ENCODE data around the gene NOM1.
"Not testable (repeated sequence)": the region's sequence is repeated elsewhere in the genome, so short reads cannot be mapped to it uniquely, and the experiment has no call there.

NOM1 gene, protein sequence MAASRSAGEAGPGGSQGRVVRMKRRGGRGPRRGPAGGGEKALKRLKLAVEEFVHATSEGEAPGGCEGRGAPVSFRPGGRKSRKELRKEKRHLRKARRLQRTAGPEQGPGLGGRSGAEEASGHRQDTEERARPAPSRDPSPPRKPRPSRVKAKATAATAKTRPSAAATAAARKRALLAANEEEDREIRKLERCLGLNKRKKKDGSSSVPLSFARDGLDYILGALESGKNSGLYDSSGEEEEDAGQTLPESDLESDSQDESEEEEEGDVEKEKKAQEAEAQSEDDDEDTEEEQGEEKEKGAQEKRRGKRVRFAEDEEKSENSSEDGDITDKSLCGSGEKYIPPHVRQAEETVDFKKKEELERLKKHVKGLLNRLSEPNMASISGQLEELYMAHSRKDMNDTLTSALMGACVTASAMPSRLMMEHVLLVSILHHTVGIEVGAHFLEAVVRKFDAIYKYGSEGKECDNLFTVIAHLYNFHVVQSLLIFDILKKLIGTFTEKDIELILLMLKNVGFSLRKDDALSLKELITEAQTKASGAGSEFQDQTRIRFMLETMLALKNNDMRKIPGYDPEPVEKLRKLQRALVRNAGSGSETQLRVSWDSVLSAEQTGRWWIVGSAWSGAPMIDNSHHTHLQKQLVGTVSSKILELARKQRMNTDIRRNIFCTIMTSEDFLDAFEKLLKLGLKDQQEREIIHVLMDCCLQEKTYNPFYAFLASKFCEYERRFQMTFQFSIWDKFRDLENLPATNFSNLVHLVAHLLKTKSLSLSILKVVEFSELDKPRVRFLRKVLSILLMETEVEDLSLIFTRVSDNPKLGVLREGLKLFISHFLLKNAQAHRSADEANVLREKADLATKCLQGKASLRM

GRCh38 chr7:156949541-156950380 is at the start of gene NOM1:
Gene NOM1, plus strand, starts transcription at chr7:156949712. Its CDS starts 26 bp downstream, at chr7:156949738.
- peak; percentile 93 for DNase-seq

DNA sequence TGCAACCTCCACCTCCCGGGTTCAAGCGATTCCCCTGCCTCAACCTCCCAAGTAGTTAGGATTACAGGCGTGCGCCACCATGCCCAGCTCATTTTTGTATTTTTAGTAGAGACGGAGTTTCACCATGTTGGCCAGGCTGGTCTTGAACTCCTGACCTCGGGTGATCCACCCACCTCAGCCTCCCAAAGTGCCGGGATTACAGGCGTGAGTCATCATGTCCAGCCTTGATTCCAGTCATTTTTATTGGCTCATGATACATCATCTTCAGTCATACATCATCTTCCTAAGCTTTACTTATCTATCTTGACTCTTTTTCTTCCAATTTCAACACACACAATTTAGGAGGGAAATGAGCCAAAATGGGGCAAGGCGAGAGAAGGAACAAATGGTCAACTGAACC is 49.4 kb upstream of the NOM1 start:
- not testable (repeated sequence) for DNase-seq

DNA sequence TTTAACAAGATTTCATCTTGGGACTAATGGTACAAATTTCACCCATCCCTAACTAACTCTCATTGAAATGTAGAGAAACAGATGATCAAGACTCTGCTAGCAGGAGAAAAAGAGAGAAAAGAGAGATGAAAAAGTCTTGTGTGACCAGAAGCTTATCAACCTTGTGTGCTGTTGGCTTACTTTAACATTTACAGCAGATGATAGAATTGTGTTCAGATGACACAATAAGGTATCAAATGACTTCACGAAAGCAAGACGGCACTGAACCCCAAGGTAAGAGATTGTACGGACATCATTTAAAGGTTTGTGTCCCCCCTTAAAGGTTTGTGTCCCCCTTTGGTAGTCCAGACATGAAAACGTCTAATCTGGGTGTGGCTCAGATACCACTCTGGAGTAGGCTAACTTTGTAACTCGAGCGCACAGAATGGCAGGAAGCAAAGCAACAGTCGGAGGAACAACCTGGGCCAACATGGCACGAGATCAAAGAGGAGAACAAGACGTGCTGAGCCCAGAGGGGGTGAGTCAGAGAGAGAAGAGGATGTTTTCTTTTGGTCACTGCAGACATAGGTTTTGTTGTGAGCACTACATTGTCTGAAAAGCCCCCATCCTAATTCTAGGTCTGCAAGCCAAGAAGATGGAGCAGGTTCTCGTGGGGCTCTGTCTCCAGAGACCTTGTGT is 46.1 kb upstream of the NOM1 start:
- DNase-seq, result no peak

- DNase-seq, result no peak
Observed at GRCh38 chr7:156906200-156906649, 43.3 kb upstream of the NOM1 start.

DNA sequence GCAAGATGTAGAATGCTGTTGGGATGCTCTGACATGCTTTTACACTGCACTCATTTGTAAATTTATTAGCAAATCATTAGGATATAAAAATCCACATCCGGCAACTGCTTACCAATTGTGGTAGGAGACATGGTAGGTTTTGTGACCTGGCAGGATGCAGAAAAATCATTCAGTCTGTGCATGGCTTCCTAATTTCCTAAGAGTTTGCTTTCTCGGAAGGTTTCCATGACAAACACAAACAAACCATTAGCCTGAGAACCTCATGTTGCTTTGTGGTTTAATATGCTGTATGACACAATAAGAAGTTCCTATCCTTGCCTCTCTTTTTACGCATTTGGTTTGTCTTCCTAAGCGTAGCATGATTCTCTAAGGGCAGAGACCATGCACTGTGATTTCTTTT is 41.9 kb upstream of the NOM1 start:
- DNase-seq, result no peak

GRCh38 chr7:156909574-156910252 is 39.8 kb upstream of the NOM1 start:
- not testable (repeated sequence) for DNase-seq

DNA sequence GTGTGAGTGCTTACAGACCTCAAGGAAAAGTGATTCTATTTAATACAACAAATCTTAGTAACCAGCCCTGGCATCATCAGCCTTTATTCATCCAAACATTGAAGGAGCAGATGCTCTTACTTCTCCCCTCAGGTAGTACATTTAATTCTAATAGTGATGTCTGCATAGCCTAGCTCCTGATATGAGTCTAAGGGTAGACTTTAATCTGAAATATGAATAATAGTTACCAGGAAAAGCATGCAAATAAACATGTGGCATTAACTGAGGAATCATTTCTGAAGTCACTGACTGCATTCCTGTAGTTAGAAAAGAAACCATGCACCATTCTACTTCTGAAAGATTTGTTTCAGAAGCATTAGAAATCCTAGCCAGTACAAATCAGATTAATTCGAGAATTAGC is 30.9 kb upstream of the NOM1 start:
- DNase-seq, result no peak

DNA sequence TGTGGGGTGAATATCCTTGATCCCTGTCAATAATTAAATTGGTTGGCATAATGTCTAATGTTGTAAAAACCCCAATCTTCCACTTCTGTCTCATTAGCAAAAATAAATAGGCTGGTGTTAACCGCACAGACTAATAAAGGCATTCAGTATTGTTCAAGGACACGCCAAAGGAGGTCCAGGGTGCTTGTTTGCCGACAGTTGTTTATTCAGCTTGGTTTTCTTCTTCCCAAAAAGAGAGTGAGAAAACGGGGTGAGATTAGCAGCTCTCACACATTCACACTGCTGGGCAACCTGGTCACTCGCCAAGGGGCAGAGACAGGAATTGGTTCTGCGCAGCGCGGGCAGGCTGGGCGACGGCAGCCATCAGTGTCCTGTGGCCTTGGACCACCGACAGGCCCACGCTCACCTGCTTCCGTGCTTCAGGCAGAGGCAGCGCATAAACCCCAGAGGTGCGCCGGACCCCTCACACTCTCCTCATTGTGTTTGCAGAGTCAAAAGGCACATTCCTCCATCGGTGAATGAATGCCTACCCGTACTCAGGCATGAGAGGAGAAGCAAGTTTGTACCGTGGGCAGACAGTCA is 30.3 kb upstream of the NOM1 start:
- no peak for DNase-seq

- no peak for DNase-seq
Observed at GRCh38 chr7:156920076-156920475, 29.4 kb upstream of the NOM1 start.

DNA sequence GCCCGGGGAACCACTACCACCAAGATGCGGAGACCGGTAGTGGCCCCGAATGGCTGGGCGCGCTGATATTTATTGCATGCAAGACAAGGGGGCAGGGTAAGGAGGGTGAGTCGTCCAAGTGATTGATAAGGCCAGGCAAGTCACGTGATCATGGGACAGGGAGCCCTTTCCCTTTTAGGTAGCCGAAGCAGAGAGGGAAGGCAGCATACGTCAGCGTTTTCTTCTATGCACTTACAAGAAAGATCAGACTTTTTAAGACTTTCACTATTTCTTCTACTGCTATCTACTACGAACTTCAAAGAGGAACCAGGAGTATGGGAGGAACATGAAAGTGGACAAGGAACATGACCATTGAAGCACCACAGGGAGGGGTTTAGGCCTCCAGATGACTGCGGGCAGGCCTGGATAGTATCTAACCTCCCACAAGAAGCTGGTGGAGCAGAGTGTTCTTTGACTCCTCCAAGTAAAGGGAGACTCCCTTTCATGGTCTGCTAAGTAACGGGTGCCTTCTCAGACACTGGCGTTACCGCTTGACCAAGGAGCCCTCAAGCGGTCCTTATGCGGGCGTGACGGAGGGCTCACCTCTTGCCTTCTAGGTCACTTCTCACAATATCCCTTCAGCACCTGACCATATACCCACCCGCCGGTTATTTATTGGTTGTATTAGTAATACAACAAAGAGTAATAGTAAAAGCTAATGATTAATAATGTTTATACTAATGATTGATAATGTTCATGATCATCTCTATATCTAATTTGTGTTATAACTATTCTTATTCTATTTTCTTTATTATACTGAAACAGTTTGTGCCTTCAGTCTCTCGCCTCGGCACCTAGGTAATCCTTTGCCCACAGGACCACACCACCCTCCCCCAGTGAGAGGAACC is 28.8 kb upstream of the NOM1 start:
- DNase-seq, result not testable (repeated sequence)

DNA sequence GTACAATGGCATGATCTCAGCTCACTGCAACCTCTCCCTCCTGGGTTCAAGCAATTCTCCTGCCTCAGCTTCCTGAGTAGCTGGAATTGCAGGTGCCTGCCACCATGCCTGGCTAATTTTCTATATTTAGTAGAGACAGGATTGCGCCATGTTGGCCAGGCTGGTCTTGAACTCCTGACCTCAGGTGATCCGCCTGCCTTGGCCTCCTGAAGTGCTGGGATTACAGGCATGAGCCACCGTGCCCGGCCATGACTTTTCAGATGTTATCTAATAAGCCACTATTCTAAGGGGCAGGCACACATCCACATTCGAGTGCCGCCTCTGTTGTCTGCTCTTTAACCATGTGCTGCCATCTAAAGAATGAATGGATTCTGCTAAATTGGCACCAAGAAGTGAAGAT is 27.2 kb upstream of the NOM1 start:
- not testable (repeated sequence) for DNase-seq

- DNase-seq, result not testable (repeated sequence)
Observed at GRCh38 chr7:156925821-156926220, 23.7 kb upstream of the NOM1 start.

DNA sequence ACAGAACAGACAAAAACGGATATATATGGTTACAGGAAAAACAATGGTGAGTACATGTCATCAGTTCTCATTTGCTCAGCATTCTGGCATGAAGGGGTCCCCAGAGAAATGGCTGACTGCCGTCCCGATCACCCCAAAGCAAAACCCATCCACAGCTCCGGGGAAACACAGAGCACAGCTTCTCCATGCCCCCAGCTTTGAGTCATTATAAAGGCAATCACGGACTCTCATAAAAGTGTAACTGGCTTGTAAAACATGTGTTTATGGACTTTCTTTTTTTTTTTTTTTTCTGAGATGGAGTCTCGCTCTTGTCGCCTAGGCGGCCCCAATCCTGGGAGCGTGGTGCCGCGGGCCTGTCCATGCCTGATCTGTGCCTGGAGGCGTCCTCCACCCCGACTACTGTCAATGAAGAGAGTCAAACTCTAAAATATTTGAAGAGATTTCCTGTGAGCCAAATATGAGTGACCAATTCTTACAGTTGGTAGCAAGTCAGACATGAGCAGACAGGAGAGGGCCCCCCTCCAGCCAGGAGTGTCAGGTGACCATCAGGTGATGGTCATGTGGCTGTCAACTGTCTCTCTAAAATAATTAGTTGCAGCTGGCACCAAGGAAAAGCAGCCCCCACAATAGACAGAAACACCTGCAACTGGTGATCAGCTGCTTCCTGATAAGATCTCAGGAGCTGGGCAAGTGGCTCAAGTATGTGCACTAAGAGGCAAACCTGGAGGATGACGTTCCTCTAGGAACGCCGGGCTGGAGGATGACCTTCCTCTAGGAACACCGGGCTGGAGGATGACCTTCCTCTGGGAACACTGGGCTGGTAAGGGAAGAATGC is 21.7 kb upstream of the NOM1 start:
- no peak for DNase-seq

GRCh38 chr7:156928406-156928747 is 21.1 kb upstream of the NOM1 start:
- no peak for DNase-seq

GRCh38 chr7:156929789-156930539 is 19.5 kb upstream of the NOM1 start:
- no peak for DNase-seq

GRCh38 chr7:156932006-156932405 is 17.5 kb upstream of the NOM1 start:
- DNase-seq, result no peak

GRCh38 chr7:156935250-156935649 is 14.3 kb upstream of the NOM1 start:
- no peak for DNase-seq

- DNase-seq, result not testable (repeated sequence)
Observed at GRCh38 chr7:156936766-156937165, 12.7 kb upstream of the NOM1 start.
